Neural crest cell (in vitro differentiated cells): Measurements from ENCODE around the gene CLEC18A. TPM values are rescaled to one million over a fixed set of nuclear protein-coding genes. Genes with fewer than 3 reads are reported as not detected.

Experiments
- DNase-seq: peaks from one replicate; pipeline ENCODE4 v3.0.0; 2021; ENCODE audit warnings: low read depth, mixed read lengths, low spot score
- H3K27ac Mint-ChIP-seq: one replicate; pipeline ENCODE4 v1.8.0; 2021; ENCODE audit warnings: mild to moderate bottlenecking, mixed read lengths; ENCODE audit not compliant: unreplicated experiment
- H3K27me3 Mint-ChIP-seq: 2 replicates; pipeline ENCODE4 v1.8.0; 2021; ENCODE audit warnings: low read depth, mild to moderate bottlenecking, mixed read lengths
- H3K36me3 Mint-ChIP-seq: 2 replicates; pipeline ENCODE4 v1.8.0; 2021; ENCODE audit warnings: low read depth, mild to moderate bottlenecking, mixed read lengths
- H3K4me1 Mint-ChIP-seq: 2 replicates; pipeline ENCODE4 v1.8.0; 2021; ENCODE audit warnings: mixed read lengths
- H3K4me3 Mint-ChIP-seq: one replicate; pipeline ENCODE4 v1.8.0; 2021; ENCODE audit warnings: mild to moderate bottlenecking, mixed read lengths
- H3K9me3 Mint-ChIP-seq: 2 replicates; pipeline ENCODE4 v1.8.0; 2021; ENCODE audit warnings: mixed read lengths
- CTCF ChIP-seq: fragments of 200-600 bp; sonication (generic); conservative IDR thresholded peaks from 2 replicates; pipeline ENCODE4 v1.5.0; 2021; ENCODE audit warnings: antibody characterized with exemption, mild to moderate bottlenecking
- total RNA-seq: library from RNA; stranded (reverse); gene quantifications from 2 replicates; pipeline ENCODE4 v1.2.1, GENCODE V29; 2021

CLEC18A gene
- total RNA-seq, 1 donor from 2014 or later, result 3.1 TPM

- Mint-ChIP-seq H3K4me1 (peaks cover 10% of the 10 kb centered on the region), H3K36me3 (peaks cover 2% of the 10 kb centered on the region), H3K4me3 (no peak overlapping the region), H3K27ac (no peak overlapping the region), H3K9me3 (no peaks in the 10 kb centered on the region), H3K27me3 (no peaks in the 10 kb centered on the region)
- no peak for TF ChIP-seq CTCF
- no peak for DNase-seq
These were observed 15.8 kb upstream of the CLEC18A start for GRCh38 chr16:69935278-69935711.

- H3K4me1 Mint-ChIP-seq, result peaks cover 10% of the 10 kb centered on the region
- no peak for DNase-seq
- TF ChIP-seq CTCF, result no peak
- H3K4me3 Mint-ChIP-seq, result no peak overlapping the region
- peaks cover 2% of the 10 kb centered on the region for H3K36me3 Mint-ChIP-seq
- no peak overlapping the region for H3K27ac Mint-ChIP-seq
- no peaks in the 10 kb centered on the region for H3K27me3 Mint-ChIP-seq
- no peaks in the 10 kb centered on the region for H3K9me3 Mint-ChIP-seq
These were observed 15.4 kb upstream of the CLEC18A start for GRCh38 chr16:69935740-69936139.

- DNase-seq, result no peak
- Mint-ChIP-seq H3K9me3 (no peaks in the 10 kb centered on the region), H3K27me3 (no peaks in the 10 kb centered on the region), H3K4me1 (peaks cover 8% of the 10 kb centered on the region), H3K36me3 (peaks cover 2% of the 10 kb centered on the region), H3K4me3 (no peak overlapping the region), H3K27ac (no peak overlapping the region)
- no peak for TF ChIP-seq CTCF
These were observed 14.9 kb upstream of the CLEC18A start for GRCh38 chr16:69936252-69936651.

- Mint-ChIP-seq H3K27ac (no peak overlapping the region), H3K36me3 (peaks cover 2% of the 10 kb centered on the region), H3K4me1 (peaks cover 12% of the 10 kb centered on the region), H3K27me3 (no peaks in the 10 kb centered on the region), H3K9me3 (no peaks in the 10 kb centered on the region), H3K4me3 (no peak overlapping the region)
- no peak for TF ChIP-seq CTCF
- DNase-seq, result no peak
These were observed 14.4 kb upstream of the CLEC18A start for GRCh38 chr16:69936751-69937211.

GRCh38 chr16:69937465-69937951, 13.6 kb upstream of the CLEC18A start:
- Mint-ChIP-seq H3K27ac (no peak overlapping the region), H3K4me3 (no peak overlapping the region), H3K27me3 (no peaks in the 10 kb centered on the region), H3K4me1 (peaks cover 13% of the 10 kb centered on the region), H3K36me3 (no peaks in the 10 kb centered on the region), H3K9me3 (no peaks in the 10 kb centered on the region)
- no peak for DNase-seq
- TF ChIP-seq CTCF, result no peak
